ENCODE results near the gene CDH20.

The CDH20 gene

DNA sequence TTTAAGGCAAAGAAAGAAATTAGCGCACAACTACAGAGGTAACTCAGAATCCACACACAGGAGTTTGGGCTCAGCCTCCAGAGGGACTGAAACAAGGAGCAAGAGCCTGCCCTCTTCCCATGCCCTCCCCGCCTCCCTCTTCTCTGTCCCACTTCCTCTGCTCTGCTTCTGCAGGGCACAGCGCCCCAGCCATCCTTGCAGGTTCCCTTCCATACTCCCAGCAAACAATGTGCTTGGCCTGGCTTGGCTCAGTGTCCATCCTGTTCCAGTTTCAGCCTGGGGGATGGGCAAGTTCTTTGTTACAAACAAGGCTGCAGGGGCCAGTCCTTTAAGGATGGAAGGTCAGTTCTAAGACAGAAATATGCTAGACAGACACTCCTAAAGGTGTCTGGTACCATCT is 133.5 kb downstream of the CDH20 start:
- no peak overlapping the region for H3K27ac ChIP-seq (ENCODE audit: low read depth, low read length)
- H3K9me2 ChIP-seq (replicated peaks; ENCODE audit: control insufficient read depth, low read length) = no peaks in the 10 kb centered on the region
- TF ChIP-seq, protein P1, sequence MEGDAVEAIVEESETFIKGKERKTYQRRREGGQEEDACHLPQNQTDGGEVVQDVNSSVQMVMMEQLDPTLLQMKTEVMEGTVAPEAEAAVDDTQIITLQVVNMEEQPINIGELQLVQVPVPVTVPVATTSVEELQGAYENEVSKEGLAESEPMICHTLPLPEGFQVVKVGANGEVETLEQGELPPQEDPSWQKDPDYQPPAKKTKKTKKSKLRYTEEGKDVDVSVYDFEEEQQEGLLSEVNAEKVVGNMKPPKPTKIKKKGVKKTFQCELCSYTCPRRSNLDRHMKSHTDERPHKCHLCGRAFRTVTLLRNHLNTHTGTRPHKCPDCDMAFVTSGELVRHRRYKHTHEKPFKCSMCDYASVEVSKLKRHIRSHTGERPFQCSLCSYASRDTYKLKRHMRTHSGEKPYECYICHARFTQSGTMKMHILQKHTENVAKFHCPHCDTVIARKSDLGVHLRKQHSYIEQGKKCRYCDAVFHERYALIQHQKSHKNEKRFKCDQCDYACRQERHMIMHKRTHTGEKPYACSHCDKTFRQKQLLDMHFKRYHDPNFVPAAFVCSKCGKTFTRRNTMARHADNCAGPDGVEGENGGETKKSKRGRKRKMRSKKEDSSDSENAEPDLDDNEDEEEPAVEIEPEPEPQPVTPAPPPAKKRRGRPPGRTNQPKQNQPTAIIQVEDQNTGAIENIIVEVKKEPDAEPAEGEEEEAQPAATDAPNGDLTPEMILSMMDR (IDR thresholded peaks at IDR 0.05; ENCODE audit: low read depth, low read length, poor library complexity, severe bottlenecking) = no peak
- no peak for TF ChIP-seq EZH2phosphoT487 (IDR thresholded peaks at IDR 0.05; ENCODE audit: borderline replicate concordance, low read length)
- no peaks in the 10 kb centered on the region for H3K79me2 ChIP-seq (ENCODE audit: control insufficient read depth, low read length)
- H3F3A ChIP-seq (ENCODE audit: control insufficient read depth, insufficient read depth) = no peaks in the 10 kb centered on the region
- no peaks in the 10 kb centered on the region for H4K20me1 ChIP-seq (ENCODE audit: control insufficient read depth, insufficient read depth, low read depth, low read length)
- H3K27me3 ChIP-seq (ENCODE audit: control insufficient read depth, low read length) = no peaks in the 10 kb centered on the region
- H3K4me2 ChIP-seq (ENCODE audit: low read length) = no peak overlapping the region
- no peaks in the 10 kb centered on the region for H3K4me1 ChIP-seq (ENCODE audit: control insufficient read depth, low read length)
- H3K36me3 ChIP-seq (ENCODE audit: control insufficient read depth, low read length) = no peaks in the 10 kb centered on the region
- H3K4me3 ChIP-seq (ENCODE audit: low read length) = no peak overlapping the region
- H3K9me3 ChIP-seq (ENCODE audit: control insufficient read depth, insufficient read depth, low read length) = no peaks in the 10 kb centered on the region

DNA sequence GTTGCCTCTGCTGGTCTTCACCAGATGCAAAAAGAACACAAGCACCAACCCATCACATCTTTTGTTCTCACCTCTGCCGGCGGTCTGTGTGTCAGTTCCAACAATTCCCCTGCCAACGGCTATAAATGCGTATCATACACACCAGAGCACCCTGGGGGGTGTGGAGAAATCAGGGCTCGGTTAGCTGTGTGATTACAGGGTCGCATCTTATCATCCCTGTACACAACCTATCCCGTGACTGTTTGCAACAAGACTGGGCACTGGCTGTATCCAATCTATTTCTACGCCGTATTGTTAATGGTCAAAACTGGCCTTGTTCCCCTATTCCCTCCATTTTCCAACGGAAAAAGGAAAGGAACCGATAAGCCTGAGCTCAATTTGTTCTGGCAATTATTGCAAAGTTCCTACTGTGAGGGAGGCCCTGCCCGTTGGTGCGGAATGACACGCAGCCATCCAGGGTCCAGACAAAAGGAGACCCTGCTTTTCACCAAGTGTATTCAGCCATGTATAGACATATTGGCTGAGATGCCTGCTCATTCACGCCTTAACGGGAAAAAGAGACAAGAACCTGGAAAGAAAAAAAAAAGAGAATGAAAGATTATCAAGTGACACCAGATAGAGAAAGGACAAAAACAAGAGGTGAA is 136.9 kb downstream of the CDH20 start:
- TF ChIP-seq, protein P1 (IDR thresholded peaks at IDR 0.05; ENCODE audit: low read depth, low read length, poor library complexity, severe bottlenecking) = no peak
- no peak for TF ChIP-seq EZH2phosphoT487 (IDR thresholded peaks at IDR 0.05; ENCODE audit: borderline replicate concordance, low read length)
- Histone ChIP-seq H3K9me3 (ENCODE audit: control insufficient read depth, insufficient read depth, low read length) (no peaks in the 10 kb centered on the region), H3K36me3 (ENCODE audit: control insufficient read depth, low read length) (no peaks in the 10 kb centered on the region)

DNA sequence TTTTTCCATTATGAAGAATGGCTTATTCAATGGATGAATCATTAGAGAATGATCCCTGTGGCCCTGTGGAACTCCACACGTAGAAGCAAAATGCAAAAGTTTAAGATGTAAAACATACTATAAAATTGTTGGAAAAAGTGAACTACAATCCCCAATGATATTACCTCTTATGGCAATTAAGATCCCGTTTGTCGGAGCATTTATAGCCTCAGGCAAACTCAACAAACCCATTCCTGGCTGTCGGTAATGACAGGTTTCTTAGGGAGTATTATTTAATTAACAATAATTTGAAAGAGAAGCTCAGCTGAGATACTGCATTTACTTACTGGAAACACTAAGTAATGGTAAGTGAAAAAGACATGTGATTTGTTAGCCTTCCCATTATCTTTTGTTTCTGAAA is 138.3 kb downstream of the CDH20 start:
- Histone ChIP-seq H3K4me2 (ENCODE audit: low read length) (no peak overlapping the region), H3K4me3 (ENCODE audit: low read length) (no peak overlapping the region)
- TF ChIP-seq, protein P1 (IDR thresholded peaks at IDR 0.05; ENCODE audit: low read depth, low read length, poor library complexity, severe bottlenecking) = no peak
- TF ChIP-seq EZH2phosphoT487 (IDR thresholded peaks at IDR 0.05; ENCODE audit: borderline replicate concordance, low read length) = no peak

More for the DNA sequence above, 136.9 kb downstream of the CDH20 start:
- Histone ChIP-seq H3K4me3 (ENCODE audit: low read length) (no peak overlapping the region), H4K20me1 (ENCODE audit: control insufficient read depth, insufficient read depth, low read depth, low read length) (no peaks in the 10 kb centered on the region), H3K27ac (ENCODE audit: low read depth, low read length) (no peak overlapping the region), H3F3A (ENCODE audit: control insufficient read depth, insufficient read depth) (no peaks in the 10 kb centered on the region), H3K4me2 (ENCODE audit: low read length) (no peak overlapping the region), H3K4me1 (ENCODE audit: control insufficient read depth, low read length) (no peaks in the 10 kb centered on the region), H3K9me2 (replicated peaks; ENCODE audit: control insufficient read depth, low read length) (no peaks in the 10 kb centered on the region), H3K27me3 (ENCODE audit: control insufficient read depth, low read length) (no peaks in the 10 kb centered on the region), H3K79me2 (ENCODE audit: control insufficient read depth, low read length) (no peaks in the 10 kb centered on the region)

More for the DNA sequence above, 138.3 kb downstream of the CDH20 start:
- Histone ChIP-seq H3K36me3 (ENCODE audit: control insufficient read depth, low read length) (no peaks in the 10 kb centered on the region), H3K9me3 (ENCODE audit: control insufficient read depth, insufficient read depth, low read length) (no peaks in the 10 kb centered on the region), H3K27me3 (ENCODE audit: control insufficient read depth, low read length) (no peaks in the 10 kb centered on the region), H3F3A (ENCODE audit: control insufficient read depth, insufficient read depth) (no peaks in the 10 kb centered on the region), H3K4me1 (ENCODE audit: control insufficient read depth, low read length) (no peaks in the 10 kb centered on the region), H4K20me1 (ENCODE audit: control insufficient read depth, insufficient read depth, low read depth, low read length) (no peaks in the 10 kb centered on the region), H3K79me2 (ENCODE audit: control insufficient read depth, low read length) (no peaks in the 10 kb centered on the region), H3K9me2 (replicated peaks; ENCODE audit: control insufficient read depth, low read length) (no peaks in the 10 kb centered on the region), H3K27ac (ENCODE audit: low read depth, low read length) (no peak overlapping the region)

All from DOHH2 (cell line).